HG03457 (cell line): ENCODE data around the gene COBLL1.

ENCODE experiments used
- ATAC-seq: cut with Tn5 transposase; IDR thresholded peaks from one replicate; pipeline ENCODE4 v1.9.1; 2021; ENCODE audit warnings: moderate number of reproducible peaks; ENCODE audit not compliant: unreplicated experiment

The COBLL1 gene

DNA sequence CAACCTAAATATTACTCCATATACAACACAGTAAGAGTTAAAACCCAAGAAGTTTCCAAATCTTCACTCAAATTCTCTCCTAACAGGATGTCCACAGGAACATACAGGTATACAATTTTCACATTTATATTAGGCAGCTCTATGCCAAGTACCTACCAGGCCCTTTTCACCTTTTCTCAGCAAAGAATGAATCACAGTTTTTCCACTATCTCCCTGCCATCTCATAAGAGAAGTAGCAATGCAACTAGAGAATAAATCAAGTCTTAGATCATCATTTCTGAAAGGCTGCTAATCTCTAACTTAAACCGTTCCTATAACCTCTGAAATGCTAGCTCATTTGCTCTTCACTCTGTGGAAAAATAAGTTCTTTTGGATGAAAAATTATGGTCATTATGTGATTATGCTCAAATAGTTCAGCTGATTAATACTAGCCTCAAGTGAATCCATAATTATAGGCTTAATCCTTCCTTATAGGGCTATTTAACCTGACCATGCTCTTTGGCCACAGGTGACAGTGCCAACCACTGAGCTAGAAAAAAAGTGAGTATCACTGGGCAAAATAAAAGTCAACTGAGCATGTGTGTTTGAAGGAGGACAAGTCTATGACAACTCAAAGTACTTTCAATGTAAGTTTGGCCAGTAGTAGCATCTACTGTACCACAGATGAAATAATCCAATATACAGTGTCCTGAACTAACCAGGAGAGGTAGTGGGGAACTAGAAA is 79.7 kb downstream of the COBLL1 start:
- ATAC-seq, result peak; percentile 18

DNA sequence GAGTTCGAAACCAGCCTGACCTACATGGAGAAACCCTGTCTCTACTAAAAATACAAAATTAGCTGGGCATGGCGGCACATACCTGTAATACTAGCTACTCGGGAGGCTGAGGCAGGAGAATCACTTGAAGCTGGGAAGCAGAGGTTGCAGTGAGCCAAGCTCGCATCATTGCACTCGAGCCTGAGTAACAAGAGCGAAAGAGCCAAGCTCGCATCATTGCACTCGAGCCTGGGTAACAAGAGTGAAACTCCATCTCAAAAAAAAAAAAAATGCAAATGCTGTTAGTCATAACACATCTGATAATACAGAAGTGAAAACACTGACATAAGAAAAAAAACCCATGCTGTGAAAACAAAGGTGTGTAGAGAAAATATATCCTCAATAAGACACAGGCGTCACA is 80.4 kb downstream of the COBLL1 start:
- peak; percentile 100 for ATAC-seq

DNA sequence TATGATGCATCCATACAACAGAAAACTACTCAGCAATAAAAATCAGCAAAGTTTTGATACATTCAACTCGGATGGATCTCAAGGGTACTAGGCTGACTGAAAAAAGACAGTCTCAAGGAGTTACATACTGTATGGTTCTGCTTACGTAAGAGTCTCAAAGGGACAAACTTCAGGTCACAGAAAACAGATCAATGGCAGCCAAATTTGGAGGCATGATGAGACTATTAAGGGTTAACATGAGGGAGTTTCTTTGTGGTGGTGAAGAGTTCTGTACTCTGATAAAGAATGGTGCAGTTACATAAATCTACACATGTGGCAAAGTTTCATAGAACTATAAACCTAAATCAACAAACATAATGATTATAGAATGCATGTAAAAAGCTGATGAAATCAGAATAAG is 81.4 kb downstream of the COBLL1 start:
- ATAC-seq, result no peak

DNA sequence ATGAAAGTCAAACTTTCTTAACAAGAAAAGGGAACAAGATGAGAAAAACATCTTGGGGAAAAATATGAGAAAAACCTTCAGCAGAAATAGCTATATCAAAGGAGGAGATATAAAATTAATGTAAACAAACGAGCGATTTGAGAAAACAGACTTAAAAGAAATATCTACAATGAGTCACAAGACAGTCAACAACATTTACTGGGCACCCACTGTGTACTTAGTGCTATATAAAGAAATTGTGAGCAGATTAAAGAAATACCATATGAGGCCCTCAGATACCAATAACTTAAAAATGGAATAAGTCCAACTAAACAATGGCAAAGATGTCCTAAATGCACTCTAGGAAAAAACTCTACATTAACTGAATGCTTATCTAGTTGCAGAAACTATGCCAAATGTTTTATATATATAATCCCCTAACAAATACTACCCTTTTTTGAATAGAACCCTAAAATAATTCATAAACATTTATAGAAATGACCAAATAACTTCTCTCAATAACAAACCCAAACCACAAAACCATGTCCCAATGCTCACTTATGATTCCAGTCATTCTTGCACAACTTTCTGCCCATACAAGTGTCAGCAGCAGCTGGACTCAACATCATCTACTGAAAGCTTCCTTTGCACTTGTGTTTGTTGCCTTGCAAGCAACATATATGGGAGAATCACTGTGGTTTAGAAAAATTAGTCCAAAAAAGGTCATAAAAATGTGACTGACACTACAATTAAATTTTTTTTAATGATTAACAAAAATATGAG is 83.5 kb downstream of the COBLL1 start:
- no peak for ATAC-seq

DNA sequence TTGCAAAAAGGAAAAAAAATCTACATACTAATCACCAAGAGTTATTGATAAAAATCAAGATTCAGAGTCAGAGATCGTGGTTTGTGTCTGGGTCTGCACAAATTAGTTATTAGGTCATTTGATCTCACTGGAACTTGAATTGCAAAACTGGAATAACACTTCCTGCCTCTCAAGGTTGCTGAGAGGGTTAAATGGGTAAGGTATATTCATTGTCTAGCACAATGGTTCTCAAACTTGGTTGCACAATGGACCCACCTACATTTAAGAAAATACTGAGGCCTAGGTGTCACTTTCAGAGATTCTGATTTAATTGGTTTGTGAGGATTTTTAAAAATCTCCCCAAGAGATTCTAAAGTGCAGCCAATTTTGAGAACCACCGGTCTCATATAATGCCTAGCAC is 84.8 kb downstream of the COBLL1 start:
- no peak for ATAC-seq

DNA sequence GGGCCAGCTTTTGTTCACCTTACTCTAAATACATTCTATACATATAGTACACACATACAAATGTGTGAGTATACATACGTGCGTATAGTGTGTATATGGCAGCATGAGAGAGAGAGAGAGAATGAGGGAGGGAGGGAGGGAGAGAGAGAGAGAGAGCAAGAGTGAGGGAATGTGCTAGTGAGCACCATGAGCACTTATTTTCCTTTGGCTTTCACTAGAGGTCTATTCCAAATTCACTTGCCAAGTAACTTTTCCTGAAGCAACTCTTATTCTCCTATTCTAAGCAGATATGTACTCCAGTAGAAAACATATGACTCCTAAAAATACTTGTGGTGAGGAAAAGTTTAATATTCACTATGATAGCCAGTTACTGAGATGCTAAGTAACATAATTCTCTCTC is 85.7 kb downstream of the COBLL1 start:
- ATAC-seq, result no peak

DNA sequence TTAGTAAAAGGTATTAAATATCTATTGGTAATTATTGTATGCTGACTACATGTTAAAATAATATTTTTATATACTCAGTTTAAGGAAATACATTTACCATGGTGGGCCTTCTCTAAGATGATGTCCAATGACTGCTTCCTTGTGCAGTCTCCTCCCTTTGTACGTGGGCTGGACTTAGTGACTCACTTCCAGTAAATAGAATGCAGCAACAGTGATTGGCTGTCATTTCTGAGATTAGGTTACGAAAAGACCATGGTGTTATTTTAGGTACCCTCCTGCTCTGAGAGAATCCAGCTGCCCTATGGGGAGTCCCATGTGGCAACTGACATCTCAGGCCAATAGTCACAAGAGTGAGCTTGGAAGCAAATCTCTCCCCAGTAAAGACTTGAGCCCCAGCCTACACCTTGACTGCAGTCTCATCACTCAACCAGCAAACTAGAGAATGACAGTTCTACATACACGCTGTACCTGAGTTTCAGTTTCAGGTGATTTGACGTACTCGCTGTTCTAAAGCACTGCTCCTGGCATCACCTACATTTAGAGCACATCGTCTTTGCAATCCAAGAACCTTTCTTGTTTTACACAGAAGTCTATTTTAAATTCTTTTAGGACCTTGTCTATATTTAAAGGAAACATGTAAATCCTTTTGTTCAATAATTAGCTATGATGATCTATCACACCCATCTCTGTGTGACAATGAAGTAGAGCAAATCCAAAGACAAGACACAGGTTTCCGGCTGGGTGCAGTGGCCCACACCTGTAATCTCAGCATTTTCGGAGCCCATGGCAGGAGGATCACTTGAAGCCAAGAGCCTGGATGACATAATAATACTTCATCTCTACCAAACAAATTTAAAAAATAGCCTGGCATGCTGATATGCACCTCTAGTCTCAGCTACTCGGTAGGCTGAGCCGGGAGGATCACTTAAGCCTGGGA is 87.2 kb downstream of the COBLL1 start:
- no peak for ATAC-seq

DNA sequence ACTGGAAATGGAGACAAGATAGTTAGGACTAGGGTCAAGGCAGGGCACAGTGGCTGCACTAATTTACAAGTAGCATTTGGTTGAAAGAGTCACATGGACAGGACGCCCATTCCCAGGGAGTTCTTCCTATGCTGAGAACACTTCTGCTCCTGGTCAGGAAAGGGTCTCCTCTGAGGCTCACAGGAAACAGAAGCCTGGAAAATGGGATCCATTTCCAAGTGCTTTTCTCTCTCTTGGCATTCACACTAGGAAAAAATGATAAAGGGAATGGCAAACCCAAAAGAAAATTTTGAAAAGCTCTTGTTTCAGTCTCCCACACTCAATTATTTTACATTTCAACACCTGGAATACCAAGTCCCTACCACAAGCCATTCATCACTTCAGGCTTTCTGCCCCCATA is 88.7 kb downstream of the COBLL1 start:
- no peak for ATAC-seq

DNA sequence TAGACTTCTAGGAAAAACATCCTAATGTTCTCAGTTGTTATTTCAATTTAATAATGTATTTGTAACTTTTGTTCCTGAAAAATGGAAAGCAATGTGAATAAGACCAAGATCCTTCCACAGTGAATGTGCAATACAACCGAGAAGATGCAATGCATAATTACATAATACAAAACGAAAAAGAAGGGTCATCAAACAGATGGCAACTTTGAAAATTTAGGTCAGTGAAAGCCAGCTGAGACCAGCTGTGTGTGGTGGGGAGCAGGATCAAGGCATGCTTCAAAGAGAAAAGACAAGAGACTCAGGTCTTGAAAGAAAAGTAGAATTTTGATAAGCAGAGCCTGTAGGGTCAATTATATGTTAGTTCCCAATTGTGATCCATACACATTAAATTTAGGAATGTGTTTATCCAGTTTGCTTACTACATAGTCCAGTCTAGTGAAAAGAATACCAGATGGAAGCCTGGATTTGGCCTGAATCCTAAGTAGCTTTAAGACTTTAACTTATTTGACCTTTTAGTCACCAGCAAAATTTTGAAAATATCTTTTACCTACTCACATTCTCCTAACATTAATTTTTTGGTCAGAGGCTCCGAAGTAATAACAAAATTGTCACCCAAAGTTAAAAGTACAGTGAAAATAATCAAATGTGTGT is 93.7 kb downstream of the COBLL1 start:
- no peak for ATAC-seq

DNA sequence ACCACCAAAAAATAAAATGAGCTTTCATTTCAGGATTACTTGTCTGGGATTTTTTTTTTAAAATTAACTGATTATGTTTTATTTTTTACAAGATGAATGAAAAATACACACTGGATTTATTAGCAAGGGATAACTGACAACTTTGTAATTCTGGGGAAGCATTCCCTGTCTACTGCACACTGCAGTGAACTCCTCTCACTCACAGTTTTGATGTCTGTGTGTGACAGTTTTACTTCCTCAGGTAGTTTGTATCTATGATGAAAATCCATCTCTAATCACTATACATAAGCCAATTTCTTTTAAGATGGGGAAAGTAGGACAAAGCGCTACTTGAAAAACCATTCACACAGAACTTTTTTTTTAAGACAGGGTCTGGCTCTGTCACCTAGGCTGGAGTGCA is 94.5 kb downstream of the COBLL1 start:
- no peak for ATAC-seq

DNA sequence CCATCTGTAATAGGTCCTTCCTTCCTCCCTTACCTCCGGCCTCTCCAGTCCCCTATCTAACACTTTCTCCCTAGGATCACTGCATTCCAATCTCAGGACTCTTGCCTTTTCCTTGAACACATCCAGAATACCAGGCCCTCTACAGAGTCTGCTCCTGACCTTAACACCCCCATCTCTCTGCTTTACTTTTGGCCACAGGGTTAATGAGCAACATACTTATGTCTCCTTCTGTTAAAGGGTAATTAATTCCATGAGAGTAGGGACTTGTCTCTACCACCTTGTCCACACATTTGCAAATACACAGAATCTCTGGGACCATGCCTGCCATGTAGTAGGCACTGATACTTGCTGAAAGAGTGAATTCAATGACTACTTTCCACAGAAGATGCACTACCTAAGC is 94.9 kb downstream of the COBLL1 start:
- ATAC-seq, result no peak

DNA sequence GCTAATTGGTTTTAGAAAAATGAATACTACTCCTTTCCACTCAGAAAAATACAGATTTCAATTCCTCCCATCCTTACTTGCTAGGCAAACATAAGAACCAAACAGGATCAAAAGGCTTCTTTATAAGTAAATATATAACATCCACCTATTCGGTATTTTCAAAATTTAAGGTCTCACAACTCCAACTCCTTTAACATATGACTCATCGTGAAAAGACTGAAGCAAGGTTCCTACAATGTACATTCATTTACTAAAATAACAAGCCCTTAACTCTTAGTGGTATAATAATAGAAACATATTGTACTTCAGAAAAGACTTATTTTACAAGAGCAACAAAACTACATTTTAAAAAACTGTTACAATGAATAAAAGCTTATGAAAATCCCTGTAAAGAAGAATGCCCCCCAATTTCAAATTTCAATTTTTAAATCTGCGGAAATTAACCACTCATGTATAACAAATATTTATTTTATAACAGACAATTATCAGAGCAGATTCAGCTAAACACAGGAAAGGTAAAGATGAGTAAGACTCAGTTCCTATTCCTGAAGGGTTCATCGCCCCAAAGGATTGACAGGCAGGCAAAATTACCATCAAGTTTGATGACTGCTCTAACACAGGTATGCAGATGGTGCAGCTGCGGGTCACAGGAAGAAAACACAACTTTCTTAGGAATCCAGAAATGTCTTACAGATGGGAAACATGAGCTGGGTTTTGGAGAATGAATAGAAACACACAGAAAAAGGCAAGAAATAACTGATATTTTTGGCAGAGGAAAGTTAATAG is 96.4 kb downstream of the COBLL1 start:
- no peak for ATAC-seq

DNA sequence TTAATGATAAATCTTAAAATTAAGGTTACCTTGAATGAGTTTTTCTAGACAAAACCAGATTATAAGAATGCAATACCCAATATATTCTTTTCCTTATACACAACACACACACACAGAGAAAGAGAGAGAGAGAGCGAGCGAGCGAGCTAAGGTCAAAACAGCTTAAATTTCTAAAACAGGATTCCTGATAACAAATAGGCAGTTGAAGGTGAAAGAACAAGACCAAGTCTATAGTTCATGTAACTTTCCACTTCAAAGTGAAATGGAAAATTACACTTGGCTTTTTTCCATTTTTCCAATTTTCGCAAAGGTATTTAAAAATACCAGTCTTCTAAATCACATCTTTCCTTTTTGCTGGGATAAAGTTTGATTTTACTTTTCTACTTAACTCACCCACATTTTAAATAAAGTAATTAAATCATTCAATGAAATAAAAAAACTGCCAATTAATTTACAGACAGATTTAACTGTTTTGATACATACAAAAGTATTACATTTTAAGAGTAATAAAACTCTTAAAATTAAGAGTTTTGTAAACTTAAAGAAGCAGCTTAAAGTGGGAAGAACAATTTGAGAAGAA is 98.8 kb downstream of the COBLL1 start:
- no peak for ATAC-seq

DNA sequence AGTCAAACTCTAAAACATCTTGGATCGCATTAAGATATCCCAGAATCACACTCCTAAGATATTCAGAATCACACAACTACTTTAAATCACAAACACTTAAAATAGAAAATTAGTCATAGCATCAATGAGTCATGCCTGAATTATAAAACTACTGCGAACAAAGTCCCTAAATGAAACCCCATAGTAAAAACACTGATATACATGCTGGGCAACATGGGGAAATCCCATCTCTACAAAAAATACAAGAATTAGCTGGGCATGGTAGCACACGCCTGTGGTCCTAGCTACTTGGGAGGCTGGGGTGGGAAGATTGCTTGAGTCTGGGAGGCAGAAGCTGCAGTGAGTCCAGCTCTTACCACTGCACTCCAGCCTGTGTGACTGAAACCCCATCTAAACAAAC is 101.7 kb downstream of the COBLL1 start:
- no peak for ATAC-seq

DNA sequence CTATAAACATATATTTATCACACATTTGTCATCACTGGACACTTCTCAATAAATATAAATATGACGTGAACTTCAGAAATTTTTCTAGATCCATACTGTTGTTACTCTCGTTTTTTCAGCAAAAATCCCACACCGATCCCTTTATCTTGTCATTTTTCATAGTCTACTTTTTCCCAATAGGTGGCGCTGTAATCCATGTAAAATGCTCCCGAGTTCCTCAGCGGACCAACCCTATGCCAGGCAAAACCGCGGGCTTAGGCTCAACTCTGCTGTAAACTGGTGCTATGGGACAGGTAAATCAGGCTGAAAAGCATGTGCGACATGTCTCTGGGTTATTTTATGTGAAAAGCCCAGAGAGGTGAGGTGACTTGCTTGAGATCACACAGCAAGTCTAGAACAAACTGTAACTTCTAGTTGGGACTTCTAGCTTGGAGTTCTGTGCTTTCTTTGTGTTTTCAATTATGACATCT is 104.0 kb downstream of the COBLL1 start:
- ATAC-seq, result peak; percentile 74

DNA sequence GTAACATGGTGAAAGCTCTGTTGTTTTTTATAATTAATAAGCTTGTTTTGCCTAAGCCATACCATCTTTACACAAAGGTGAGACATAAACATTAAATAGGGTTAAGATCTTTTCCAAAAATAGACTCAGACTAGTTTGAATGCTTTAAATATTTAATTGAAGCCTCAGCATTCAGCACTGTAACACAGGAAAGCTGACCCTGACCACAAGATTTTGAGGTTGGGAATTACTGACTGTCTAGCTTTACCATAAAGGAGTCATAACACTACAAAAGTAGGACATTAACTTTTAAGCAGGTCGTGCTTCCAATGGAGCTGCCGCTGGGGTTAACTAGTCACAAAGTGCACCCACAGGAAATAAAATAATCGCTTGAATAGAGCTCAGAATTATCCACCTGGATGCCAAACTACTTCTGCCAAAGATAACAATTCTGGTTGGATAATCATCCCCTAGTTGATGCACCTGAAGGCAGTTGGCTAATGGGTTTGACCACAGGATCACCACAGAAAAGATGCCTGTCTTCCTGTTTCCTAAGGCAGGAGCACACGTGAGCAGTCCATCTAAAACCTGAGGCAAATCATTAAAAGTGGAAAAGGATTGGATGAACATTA is 106.2 kb downstream of the COBLL1 start:
- no peak for ATAC-seq

DNA sequence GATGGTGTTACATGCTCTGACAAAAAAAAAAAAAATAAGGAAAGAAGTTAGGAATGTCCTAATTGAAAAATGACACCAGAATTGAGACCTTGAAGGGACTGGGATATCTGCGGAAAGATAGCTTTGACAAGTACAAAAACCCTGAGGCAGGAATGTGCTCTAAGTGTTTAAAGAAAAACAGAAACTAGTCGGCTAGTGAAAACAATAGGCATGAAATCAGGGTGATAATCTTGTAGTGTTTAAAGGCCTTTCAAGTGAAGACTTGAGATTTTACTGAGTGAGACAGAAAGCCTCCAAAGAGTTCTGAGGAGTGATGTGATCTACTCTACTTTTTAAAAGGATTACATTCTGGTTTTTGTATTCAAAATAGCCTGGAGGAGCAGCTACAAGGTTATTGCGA is 107.4 kb downstream of the COBLL1 start:
- ATAC-seq, result no peak

DNA sequence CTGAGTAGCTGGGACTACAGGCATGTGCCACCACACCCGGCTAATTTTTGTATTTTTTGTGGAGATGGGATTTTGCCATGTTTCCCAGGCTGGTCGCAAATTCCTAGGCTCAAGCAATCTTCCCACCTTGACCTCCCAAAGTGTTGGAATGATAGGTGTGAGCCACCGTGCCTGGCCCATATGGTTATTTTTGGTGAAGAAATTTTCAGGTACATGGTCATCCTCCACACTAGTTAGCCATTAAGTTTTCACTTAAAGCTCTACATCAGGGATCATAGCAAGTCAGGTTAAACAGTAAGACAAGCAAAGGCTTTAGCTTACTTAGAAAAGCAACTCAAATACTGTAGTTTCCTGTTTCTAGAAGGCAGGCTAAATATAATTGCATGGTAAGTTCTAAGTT is 116.1 kb downstream of the COBLL1 start:
- no peak for ATAC-seq

DNA sequence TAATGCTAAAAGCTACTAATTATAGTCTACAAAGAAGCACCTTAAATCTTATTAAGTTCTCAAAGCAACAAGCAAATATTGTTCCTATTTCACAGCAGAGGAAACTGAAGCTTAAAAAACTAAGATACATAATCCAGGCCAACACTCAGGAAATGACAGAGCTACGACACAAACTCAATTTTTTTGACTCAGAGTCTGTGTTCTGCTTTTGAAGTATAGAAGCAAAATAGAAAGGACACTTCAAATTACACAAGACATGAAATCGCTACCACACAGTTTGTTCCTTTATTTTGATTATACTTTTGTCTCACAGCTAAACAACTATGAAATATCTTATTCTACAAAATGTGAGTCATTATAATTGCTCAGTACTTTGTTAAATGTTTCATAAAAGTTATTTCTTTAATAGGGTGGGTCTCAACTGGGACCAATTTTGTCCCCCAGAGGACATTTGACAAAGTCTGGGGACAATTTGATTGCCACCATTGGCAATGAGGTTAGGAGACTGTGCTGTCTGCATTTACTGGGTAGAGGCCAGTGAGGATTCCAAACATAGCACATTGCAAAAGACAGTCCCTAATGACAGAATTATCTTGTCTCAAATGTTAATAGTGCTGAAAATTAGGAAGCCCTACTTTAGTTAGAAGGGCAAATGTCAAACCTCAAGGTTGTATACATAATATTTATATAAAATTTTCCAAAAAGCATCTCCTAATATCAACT is 118.8 kb downstream of the COBLL1 start:
- no peak for ATAC-seq
